ENCODE results near the gene IL2RA. TPM values are rescaled to one million over a fixed set of nuclear protein-coding genes. Genes with fewer than 3 reads are reported as not detected.
"Not testable (repeated sequence)": the region's sequence is repeated elsewhere in the genome, so short reads cannot be mapped to it uniquely, and the experiment has no call there.

IL2RA gene
- total and polyA plus RNA-seq, 10 of the 15 experiments (the other 5 are each of a cell fraction or from before 2014, with no cell fraction given) = 2.2 to 6.0 (median 4.9) TPM

GRCh38 chr10:5960973-5961275 lies 101.2 kb downstream of the IL2RA start:
- H3K4me3 ChIP-seq; RAD21 ChIA-PET (ENCODE audit: unreplicated experiment); H2AFZ ChIP-seq (ENCODE audit: control insufficient read depth, low read depth, low read length); POLR2A ChIA-PET; H3K4me2 ChIP-seq (ENCODE audit: control insufficient read depth, insufficient read depth); DNase-seq (ENCODE audit: low read depth, low spot score); in situ Hi-C loops (cut with MboI); intact Hi-C loops (cut with micrococcal nuclease; ENCODE audit: unreplicated experiment); H3K9ac ChIP-seq (ENCODE audit: control insufficient read depth, insufficient read depth, low read length); FAIRE-seq; H3K79me2 ChIP-seq (ENCODE audit: control insufficient read depth, insufficient read depth, low read length); H3K9me3 ChIP-seq (replicated peaks; ENCODE audit: control insufficient read depth, insufficient read depth, low read length); H3K4me1 ChIP-seq (ENCODE audit: control insufficient read depth, insufficient read depth, low read length); H4K20me1 ChIP-seq (ENCODE audit: control insufficient read depth, insufficient read depth); BruUV-seq (replicated peaks); H3K27me3 ChIP-seq (replicated peaks in 1 of 2; ENCODE audit: control insufficient read depth in 2 of 2, insufficient read depth in 2 of 2, low read length in 1 of 2); ATAC-seq; H3K27ac ChIP-seq (ENCODE audit: control insufficient read depth, insufficient read depth): not testable (repeated sequence)
- whole genome bisulfite sequencing (ENCODE audit: insufficient coverage, insufficient replicate concordance, low lambda C conversion rate, missing lambda C conversion rate) = 96% methylated on average over 10 of the region's 10 CpGs
- CTCF ChIA-PET = interaction anchor here (1.2 to 1.4 kb wide), 2 partner anchors 16 to 126 kb away, joined by 3 to 4 read pairs; no protein-coding TSS in a partner anchor
- H3K36me3 ChIP-seq (ENCODE audit: control insufficient read depth in 2 of 2, insufficient read depth in 2 of 2, low read length in 1 of 2) = peaks cover 9 to 12% of the 10 kb centered on the region in 2 experiments
- SMC1A ChIA-PET (ENCODE audit: uncharacterized antibody, unreplicated experiment) = interaction anchor here (0.9 to 1.7 kb wide), 3 partner anchors 9 to 16 kb away, joined by 4 to 6 read pairs (median 5); no protein-coding TSS in a partner anchor

Small RNAs within 50 kb of the gene (small RNA-seq; reads per million reads assigned to genes)
- not detected for gene RF00397

Other genes starting within 250 kb of the IL2RA start
- 376 and 409 TPM in 2 replicates for gene GDI2, start 248.9 kb downstream of the IL2RA start, total RNA-seq (2014; rRNA removed)
- 384 and 395 TPM in 2 replicates for gene GDI2, start 248.9 kb downstream of the IL2RA start, total RNA-seq (2014; rRNA removed; fragmentation: Illumina TruSeq; extraction: Trizol)
- gene GDI2, start 248.9 kb downstream of the IL2RA start, total RNA-seq (2021) = 261 and 262 TPM in 2 replicates
- 278 and 498 TPM in 2 replicates for gene GDI2, start 248.9 kb downstream of the IL2RA start, polyA plus RNA-seq (2011; rRNA removed)
- gene GDI2, start 248.9 kb downstream of the IL2RA start, polyA plus RNA-seq (2014; fragmentation: Illumina TruSeq; extraction: Trizol) = 334 and 406 TPM in 2 replicates
- 100 to 1,000 TPM; 264 to 334 TPM for gene GDI2, start 248.9 kb downstream of the IL2RA start, polyA plus RNA-seq (2014; fragmentation: Nextera tagmentation; extraction: Ambion mirVana)
- 233 and 268 TPM in 2 replicates for gene GDI2, start 248.9 kb downstream of the IL2RA start, polyA plus RNA-seq (2014; rRNA removed)
- 100 to 1,000 TPM; 264 to 275 TPM for gene GDI2, start 248.9 kb downstream of the IL2RA start, polyA plus RNA-seq (2016; fragmentation: Nextera tagmentation; extraction: Ambion mirVana)
- gene ANKRD16, start 172.5 kb downstream of the IL2RA start, total RNA-seq (2014; rRNA removed) = 10.5 and 11.2 TPM in 2 replicates
- 3.5 and 4.6 TPM in 2 replicates for gene ANKRD16, start 172.5 kb downstream of the IL2RA start, total RNA-seq (2014; rRNA removed; fragmentation: Illumina TruSeq; extraction: Trizol)
- 9.0 and 9.5 TPM in 2 replicates for gene ANKRD16, start 172.5 kb downstream of the IL2RA start, total RNA-seq (2021)
- gene ANKRD16, start 172.5 kb downstream of the IL2RA start, polyA plus RNA-seq (2011; rRNA removed) = 8.7 and 13.6 TPM in 2 replicates
- 4.3 and 5.2 TPM in 2 replicates for gene ANKRD16, start 172.5 kb downstream of the IL2RA start, polyA plus RNA-seq (2014; fragmentation: Illumina TruSeq; extraction: Trizol)
- 1 to 10 TPM; 1.4 to 2.9 TPM for gene ANKRD16, start 172.5 kb downstream of the IL2RA start, polyA plus RNA-seq (2014; fragmentation: Nextera tagmentation; extraction: Ambion mirVana)
- gene ANKRD16, start 172.5 kb downstream of the IL2RA start, polyA plus RNA-seq (2014; rRNA removed) = 7.9 and 9.3 TPM in 2 replicates
- gene ANKRD16, start 172.5 kb downstream of the IL2RA start, polyA plus RNA-seq (2016; fragmentation: Nextera tagmentation; extraction: Ambion mirVana) = 1 to 10 TPM in 1 of 2 experiments, under 1 TPM in 1; 0.57 to 4.2 TPM
- 45.1 and 51.9 TPM in 2 replicates for gene FBH1, start 172.1 kb downstream of the IL2RA start, total RNA-seq (2014; rRNA removed)
- 54.6 and 60.9 TPM in 2 replicates for gene FBH1, start 172.1 kb downstream of the IL2RA start, total RNA-seq (2014; rRNA removed; fragmentation: Illumina TruSeq; extraction: Trizol)
- gene FBH1, start 172.1 kb downstream of the IL2RA start, total RNA-seq (2021) = 58.7 and 66.8 TPM in 2 replicates
- gene FBH1, start 172.1 kb downstream of the IL2RA start, polyA plus RNA-seq (2011; rRNA removed) = 40.6 and 49.2 TPM in 2 replicates
- gene FBH1, start 172.1 kb downstream of the IL2RA start, polyA plus RNA-seq (2014; fragmentation: Illumina TruSeq; extraction: Trizol) = 34.4 and 37.9 TPM in 2 replicates
- gene FBH1, start 172.1 kb downstream of the IL2RA start, polyA plus RNA-seq (2014; fragmentation: Nextera tagmentation; extraction: Ambion mirVana) = 10 to 100 TPM in 1 of 2 experiments, 1 to 10 TPM in 1; 6.1 to 19.0 TPM
- 42.0 and 44.4 TPM in 2 replicates for gene FBH1, start 172.1 kb downstream of the IL2RA start, polyA plus RNA-seq (2014; rRNA removed)
- 10 to 100 TPM; 67.4 to 67.6 TPM for gene FBH1, start 172.1 kb downstream of the IL2RA start, polyA plus RNA-seq (2016; fragmentation: Nextera tagmentation; extraction: Ambion mirVana)
- 14.7 and 15.2 TPM in 2 replicates for gene IL15RA, start 84.8 kb downstream of the IL2RA start, total RNA-seq (2014; rRNA removed)
- gene IL15RA, start 84.8 kb downstream of the IL2RA start, total RNA-seq (2014; rRNA removed; fragmentation: Illumina TruSeq; extraction: Trizol) = 6.5 and 7.7 TPM in 2 replicates
- gene IL15RA, start 84.8 kb downstream of the IL2RA start, total RNA-seq (2021) = 9.9 and 12.1 TPM in 2 replicates
- 6.5 and 12.0 TPM in 2 replicates for gene IL15RA, start 84.8 kb downstream of the IL2RA start, polyA plus RNA-seq (2011; rRNA removed)
- gene IL15RA, start 84.8 kb downstream of the IL2RA start, polyA plus RNA-seq (2014; fragmentation: Illumina TruSeq; extraction: Trizol) = 7.8 and 9.8 TPM in 2 replicates
- gene IL15RA, start 84.8 kb downstream of the IL2RA start, polyA plus RNA-seq (2014; fragmentation: Nextera tagmentation; extraction: Ambion mirVana) = 1 to 10 TPM; 2.0 to 4.2 TPM
- gene IL15RA, start 84.8 kb downstream of the IL2RA start, polyA plus RNA-seq (2014; rRNA removed) = 13.3 and 14.8 TPM in 2 replicates
- gene IL15RA, start 84.8 kb downstream of the IL2RA start, polyA plus RNA-seq (2016; fragmentation: Nextera tagmentation; extraction: Ambion mirVana) = 10 to 100 TPM; 13.8 to 14.6 TPM
- gene RBM17, start 26.7 kb upstream of the IL2RA start, total RNA-seq (2014; rRNA removed) = 38.3 and 49.0 TPM in 2 replicates
- gene RBM17, start 26.7 kb upstream of the IL2RA start, total RNA-seq (2014; rRNA removed; fragmentation: Illumina TruSeq; extraction: Trizol) = 85.7 and 94.1 TPM in 2 replicates
- gene RBM17, start 26.7 kb upstream of the IL2RA start, total RNA-seq (2021) = 101 and 106 TPM in 2 replicates
- 64.5 and 65.3 TPM in 2 replicates for gene RBM17, start 26.7 kb upstream of the IL2RA start, polyA plus RNA-seq (2011; rRNA removed)
- gene RBM17, start 26.7 kb upstream of the IL2RA start, polyA plus RNA-seq (2014; fragmentation: Illumina TruSeq; extraction: Trizol) = 156 and 160 TPM in 2 replicates
- gene RBM17, start 26.7 kb upstream of the IL2RA start, polyA plus RNA-seq (2014; fragmentation: Nextera tagmentation; extraction: Ambion mirVana) = 10 to 100 TPM; 28.4 to 45.0 TPM
- 79.9 and 82.1 TPM in 2 replicates for gene RBM17, start 26.7 kb upstream of the IL2RA start, polyA plus RNA-seq (2014; rRNA removed)
- 100 to 1,000 TPM; 177 to 181 TPM for gene RBM17, start 26.7 kb upstream of the IL2RA start, polyA plus RNA-seq (2016; fragmentation: Nextera tagmentation; extraction: Ambion mirVana)
- gene PFKFB3, start 140.6 kb upstream of the IL2RA start, total RNA-seq (2014; rRNA removed) = 13.0 and 14.7 TPM in 2 replicates
- gene PFKFB3, start 140.6 kb upstream of the IL2RA start, total RNA-seq (2014; rRNA removed; fragmentation: Illumina TruSeq; extraction: Trizol) = 7.9 and 8.1 TPM in 2 replicates
- gene PFKFB3, start 140.6 kb upstream of the IL2RA start, total RNA-seq (2021) = 23.5 and 26.8 TPM in 2 replicates
- gene PFKFB3, start 140.6 kb upstream of the IL2RA start, polyA plus RNA-seq (2011; rRNA removed) = 21.8 and 46.7 TPM in 2 replicates
- gene PFKFB3, start 140.6 kb upstream of the IL2RA start, polyA plus RNA-seq (2014; fragmentation: Illumina TruSeq; extraction: Trizol) = 10.2 and 14.2 TPM in 2 replicates
- gene PFKFB3, start 140.6 kb upstream of the IL2RA start, polyA plus RNA-seq (2014; fragmentation: Nextera tagmentation; extraction: Ambion mirVana) = 1 to 10 TPM; 1.6 to 2.6 TPM
- 13.3 and 14.6 TPM in 2 replicates for gene PFKFB3, start 140.6 kb upstream of the IL2RA start, polyA plus RNA-seq (2014; rRNA removed)
- 10 to 100 TPM; 18.8 to 19.4 TPM for gene PFKFB3, start 140.6 kb upstream of the IL2RA start, polyA plus RNA-seq (2016; fragmentation: Nextera tagmentation; extraction: Ambion mirVana)